CD4-positive, alpha-beta T cell treated with Interleukin-21 for 1 hour (primary cell): ENCODE data around the gene SCAMP1.
"Not testable (repeated sequence)": the region's sequence is repeated elsewhere in the genome, so short reads cannot be mapped to it uniquely, and the experiment has no call there.

Experiments used
- DNase-seq: peaks from one replicate; pipeline ENCODE4 v3.0.0-alpha.2; 2020

SCAMP1 gene, protein sequence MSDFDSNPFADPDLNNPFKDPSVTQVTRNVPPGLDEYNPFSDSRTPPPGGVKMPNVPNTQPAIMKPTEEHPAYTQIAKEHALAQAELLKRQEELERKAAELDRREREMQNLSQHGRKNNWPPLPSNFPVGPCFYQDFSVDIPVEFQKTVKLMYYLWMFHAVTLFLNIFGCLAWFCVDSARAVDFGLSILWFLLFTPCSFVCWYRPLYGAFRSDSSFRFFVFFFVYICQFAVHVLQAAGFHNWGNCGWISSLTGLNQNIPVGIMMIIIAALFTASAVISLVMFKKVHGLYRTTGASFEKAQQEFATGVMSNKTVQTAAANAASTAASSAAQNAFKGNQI

GRCh38 chr5:78359831-78360673 lies at the start of gene SCAMP1:
Gene SCAMP1, plus strand, starts transcription at chr5:78360617. Its CDS starts 55 bp downstream, at chr5:78360672.
- DNase-seq = peak; percentile 93

GRCh38 chr5:78317515-78317914 lies 42.9 kb upstream of the SCAMP1 start:
- no peak for DNase-seq

GRCh38 chr5:78318337-78318736 lies 42.1 kb upstream of the SCAMP1 start:
- DNase-seq = no peak

- DNase-seq = peak; percentile 27
Observed at GRCh38 chr5:78320401-78320800, 40.0 kb upstream of the SCAMP1 start.

DNA sequence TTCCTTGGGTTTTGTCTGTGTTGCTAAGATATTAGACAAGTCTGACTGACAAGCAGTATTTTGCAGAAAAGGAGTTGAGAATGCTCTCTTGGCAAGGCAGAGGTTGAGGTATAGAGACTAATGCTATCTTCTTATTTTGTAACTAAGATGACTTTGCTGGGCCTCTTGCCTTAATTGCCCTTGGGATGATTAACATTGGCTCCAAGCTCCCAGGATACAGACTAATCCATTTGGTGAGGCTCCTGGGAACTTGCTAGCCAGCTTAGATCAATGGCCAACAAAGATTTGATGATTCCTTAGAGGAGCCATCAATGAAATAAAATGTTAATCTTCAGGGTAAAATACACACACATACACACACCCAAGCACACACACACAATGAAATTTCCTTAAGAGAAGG lies 37.2 kb upstream of the SCAMP1 start:
- DNase-seq = no peak

GRCh38 chr5:78326930-78327329 lies 33.5 kb upstream of the SCAMP1 start:
- no peak for DNase-seq

DNA sequence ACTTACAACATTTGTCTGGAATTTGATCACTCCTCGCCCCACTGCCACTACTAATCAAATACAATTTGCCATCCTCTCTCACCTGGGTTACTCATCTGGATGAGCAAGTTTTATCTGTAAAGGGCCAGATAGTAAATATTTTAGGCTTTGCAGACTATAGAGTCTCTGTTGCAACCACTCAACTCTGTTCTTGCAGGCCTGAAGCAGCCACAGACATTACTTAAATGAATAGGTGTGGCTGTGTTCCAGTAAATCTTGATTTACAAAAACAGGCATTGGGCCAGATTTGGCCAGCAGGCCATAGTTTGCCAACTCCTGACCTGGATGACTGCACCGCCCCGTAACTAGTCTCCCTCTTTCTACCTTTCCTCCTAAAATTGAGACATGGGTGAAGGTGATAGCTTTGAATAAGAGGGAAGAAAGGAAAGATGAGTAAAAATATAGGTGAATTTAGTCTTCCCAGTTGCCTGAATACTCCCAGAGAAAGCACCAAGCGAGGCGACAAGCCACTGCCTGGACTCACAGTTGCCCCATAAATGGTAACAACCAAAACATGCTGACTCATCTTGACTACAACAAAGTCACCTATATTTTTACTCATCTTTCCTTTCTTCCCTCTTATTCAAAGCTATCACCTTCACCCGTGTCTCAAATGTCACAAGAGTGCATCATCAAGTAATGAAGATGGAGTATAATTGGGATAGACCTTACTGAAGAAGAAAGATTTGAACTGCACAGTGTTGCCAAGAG lies 32.5 kb upstream of the SCAMP1 start:
- DNase-seq = no peak

- no peak for DNase-seq
Observed at GRCh38 chr5:78328585-78329173, 31.7 kb upstream of the SCAMP1 start.

- DNase-seq = no peak
Observed at GRCh38 chr5:78331523-78332080, 28.8 kb upstream of the SCAMP1 start.

DNA sequence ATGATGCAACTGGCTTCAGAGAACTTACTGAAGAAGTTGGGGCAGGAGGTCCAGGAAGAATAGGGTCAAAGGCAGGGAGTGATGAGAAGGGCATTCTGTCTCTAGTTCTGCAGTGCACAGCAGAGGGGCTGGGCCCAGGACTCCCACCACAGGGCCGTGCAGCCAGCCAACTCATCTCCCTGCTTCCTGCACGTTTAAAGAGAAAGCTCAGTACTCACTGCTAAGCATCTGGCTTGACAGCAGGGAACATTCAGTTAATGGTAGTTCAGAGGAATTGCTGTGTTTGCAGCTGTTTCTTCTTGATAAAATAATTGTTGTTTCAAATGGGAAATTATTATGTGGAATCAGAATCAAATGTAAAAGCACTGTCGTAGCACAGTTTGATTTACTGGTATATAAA lies 25.6 kb upstream of the SCAMP1 start:
- DNase-seq = no peak

DNA sequence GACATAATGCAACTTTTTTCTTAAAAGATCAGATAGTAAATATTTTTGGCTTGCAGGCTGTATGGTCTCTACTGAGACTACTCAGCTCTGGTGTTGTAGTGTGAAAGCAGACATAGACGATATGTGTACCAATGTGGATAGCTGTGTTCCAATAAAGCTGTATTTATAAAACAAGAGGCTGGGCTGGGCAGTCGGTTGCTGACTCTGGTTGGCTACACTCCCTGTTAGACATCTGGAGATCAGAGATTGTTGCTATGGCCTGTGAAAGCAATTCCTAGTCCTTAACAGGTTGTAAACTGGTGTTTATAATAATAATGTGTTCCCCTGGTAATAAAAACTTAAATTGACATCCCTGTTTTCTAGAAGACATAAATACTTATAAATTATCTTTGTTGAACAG lies 24.4 kb upstream of the SCAMP1 start:
- DNase-seq = no peak

GRCh38 chr5:78336698-78337097 lies 23.7 kb upstream of the SCAMP1 start:
- no peak for DNase-seq

GRCh38 chr5:78339617-78340436 lies 20.6 kb upstream of the SCAMP1 start:
- DNase-seq = no peak

DNA sequence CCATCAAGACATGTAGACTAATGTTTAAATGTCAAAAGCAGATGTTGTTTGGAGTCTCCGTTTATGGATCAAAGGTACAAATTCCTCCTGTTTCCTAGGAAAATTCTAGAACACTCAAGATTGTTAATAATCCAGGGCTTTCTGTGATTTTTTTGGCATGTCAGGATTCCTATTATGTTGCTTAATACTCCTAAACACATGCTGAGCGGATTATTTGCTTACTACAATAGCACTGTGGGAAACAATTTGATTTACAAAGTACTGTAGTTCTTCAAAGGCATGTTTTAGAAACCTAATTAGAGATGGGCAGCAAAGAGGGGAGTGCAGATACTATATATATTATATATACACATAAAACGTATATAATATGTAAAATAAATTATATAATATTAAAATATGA lies 19.0 kb upstream of the SCAMP1 start:
- DNase-seq = no peak

DNA sequence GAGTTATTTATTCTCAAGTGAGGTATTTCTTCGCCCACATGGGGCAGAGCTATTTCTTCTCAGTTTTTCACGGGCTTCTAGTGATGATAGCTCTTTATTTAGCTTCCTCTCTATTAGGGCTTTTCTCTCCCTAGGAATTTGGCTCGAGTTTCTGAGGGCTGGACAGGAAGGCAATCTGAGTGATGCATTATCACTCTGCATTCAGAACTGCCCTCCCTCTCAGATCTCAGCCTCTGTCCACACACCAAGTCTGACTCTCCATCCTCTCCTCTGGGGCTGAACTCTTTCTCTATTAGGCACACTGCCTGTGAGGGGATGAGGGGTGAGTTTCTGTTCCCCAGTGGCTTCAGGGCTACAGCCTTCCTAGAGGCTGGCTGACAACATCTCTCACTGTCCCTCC lies 14.9 kb upstream of the SCAMP1 start:
- no peak for DNase-seq

DNA sequence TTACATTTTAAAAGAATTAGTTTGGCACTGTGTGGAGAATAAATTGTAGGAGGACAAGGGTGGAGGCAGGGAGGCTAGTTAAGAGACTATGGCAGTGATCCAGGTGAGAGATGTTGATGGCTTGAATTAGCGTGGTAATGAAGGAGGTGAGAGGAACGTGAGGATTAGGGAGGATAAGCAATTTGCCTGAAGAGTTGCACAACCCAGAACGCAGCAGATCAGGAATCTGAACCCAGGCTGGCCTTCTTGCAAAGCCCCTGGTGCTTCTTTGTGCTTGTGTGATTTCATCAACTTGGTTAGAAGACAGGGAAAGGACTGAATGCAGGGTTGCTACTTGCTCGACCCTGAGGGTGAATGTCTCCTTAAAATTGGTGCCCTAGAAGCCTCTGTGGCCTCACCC lies 6.9 kb upstream of the SCAMP1 start:
- DNase-seq = no peak

- no peak for DNase-seq
Observed at GRCh38 chr5:78354066-78354670, 6.2 kb upstream of the SCAMP1 start.

DNA sequence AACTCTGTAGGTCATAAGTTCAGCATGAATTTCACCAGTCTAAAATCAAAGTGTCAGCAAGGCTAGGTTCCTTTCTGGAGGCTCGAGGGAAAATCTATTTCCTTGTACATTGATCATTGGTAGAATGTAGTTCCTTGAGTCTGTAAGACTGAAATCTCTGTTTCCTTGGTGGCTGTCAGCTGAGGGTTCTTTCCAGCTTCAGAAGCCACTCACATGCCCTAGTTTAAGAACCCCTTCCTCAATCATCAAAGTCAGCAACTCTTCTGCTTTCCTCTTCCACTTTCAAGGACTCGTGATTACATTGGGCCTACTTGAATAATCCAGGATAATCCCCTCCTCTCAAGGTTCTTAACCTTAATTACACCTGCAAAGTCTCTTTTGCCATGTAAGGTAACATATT lies 4.9 kb upstream of the SCAMP1 start:
- DNase-seq = no peak

GRCh38 chr5:78359455-78359830 lies 974 bp upstream of the SCAMP1 start:
- not testable (repeated sequence) for DNase-seq

GRCh38 chr5:78360674-78360923 lies 182 bp downstream of the SCAMP1 start:
- no peak for DNase-seq

DNA sequence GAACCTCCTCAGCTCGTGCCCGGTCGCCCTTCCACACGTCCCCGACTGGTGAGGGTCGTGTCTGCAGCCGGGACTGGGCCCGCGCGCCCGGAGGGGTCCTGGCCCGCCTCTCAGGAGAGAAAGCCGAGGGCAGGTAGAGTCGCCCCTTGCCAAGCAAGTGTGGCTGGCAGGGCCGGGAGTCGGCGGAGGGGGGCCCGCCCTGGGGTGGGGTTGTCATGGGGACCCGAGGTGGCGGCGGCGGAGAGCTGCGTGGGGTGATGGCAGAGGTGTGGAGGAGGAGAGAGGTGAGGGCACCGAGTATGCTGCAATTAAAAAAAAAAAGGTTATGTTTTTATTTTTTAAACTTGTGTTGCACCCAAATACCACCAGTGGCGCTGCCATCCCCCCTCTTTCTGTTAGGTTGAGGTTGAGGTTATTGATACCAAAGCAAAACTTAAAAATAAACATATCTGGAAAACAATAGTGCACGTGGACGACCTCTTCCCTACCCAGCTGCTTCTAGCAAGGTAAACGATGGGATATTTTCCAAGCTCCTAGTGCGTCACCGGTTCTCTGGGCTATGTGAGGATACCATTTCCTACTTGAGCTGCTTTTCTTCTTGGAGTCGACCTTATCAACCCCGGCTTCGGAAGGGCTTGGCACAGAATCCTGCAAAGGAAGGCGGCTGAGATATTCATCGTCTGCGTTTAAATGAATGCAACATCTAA lies 660 bp downstream of the SCAMP1 start:
- DNase-seq = peak; percentile 79
